Sigmoid colon (tissue), 4 donors: ENCODE measurements around the gene CFAP46.

ENCODE experiments used
- EP300 ChIP-seq, 4 donors: sonication (generic); formaldehyde crosslinking; IDR thresholded peaks; one replicate each; pipeline ENCODE4 v1.6.1; 2017; ENCODE audit warnings: antibody characterized with exemption in 4 of 4
- POLR2A ChIP-seq, 2 donors: fragments of 450-650 bp; IDR thresholded peaks; one replicate each; pipeline ENCODE4 v1.6.1; 2016; ENCODE audit warnings: antibody characterized with exemption in 2 of 2, mild to moderate bottlenecking in 2 of 2, moderate library complexity in 2 of 2
- POLR2AphosphoS5 ChIP-seq, 4 donors: sonication (generic); formaldehyde crosslinking; IDR thresholded peaks; one replicate each; pipeline ENCODE4 v1.6.1; 2017; ENCODE audit warnings: antibody characterized with exemption in 4 of 4
- TF ChIP-seq, protein P1 (sequence below), 4 experiments: fragments of 450-650 bp in 3 of 4; fragments of 200-600 bp in 1 of 4; IDR thresholded peaks; one replicate each; pipeline ENCODE4 v1.5.1; 2016 to 2019; ENCODE audit warnings: antibody characterized with exemption in 4 of 4, mild to moderate bottlenecking in 3 of 4, moderate library complexity in 2 of 4

DNA sequence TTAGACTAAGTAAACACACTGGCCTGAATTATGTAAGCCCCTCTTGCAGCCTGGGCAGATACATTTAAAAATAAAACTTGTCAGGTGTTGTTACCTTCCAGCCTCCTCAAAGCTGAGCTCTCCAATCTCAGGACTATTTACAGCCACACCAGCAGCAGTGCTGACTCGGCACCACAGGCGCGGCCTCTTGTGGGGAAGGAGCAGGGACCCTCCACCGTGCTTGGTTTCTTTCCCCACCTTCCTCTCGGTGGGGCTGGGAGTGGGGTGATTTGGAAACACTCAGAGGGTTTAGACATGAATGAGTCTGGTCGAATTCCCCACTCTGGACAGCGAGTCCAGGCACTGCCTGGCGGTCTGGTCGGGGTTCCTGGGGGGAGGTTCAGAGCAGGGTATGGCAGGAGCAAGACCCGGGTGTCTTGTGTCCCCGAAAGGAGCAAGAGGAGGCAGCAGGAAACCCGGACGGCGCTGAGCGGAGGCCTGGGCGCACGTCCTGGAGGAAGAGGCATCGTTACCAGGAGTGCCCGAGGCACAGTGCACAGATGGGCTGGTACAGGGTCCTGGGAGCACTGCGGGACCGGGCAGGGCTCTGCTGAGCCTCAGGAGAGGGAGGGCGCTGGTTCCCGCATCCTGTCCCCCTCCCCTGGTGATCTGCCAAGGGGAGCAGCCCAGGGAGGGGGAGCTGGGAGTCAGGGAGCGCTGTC lies 29.2 kb upstream of the CFAP46 start:
- TF ChIP-seq, protein P1, sequence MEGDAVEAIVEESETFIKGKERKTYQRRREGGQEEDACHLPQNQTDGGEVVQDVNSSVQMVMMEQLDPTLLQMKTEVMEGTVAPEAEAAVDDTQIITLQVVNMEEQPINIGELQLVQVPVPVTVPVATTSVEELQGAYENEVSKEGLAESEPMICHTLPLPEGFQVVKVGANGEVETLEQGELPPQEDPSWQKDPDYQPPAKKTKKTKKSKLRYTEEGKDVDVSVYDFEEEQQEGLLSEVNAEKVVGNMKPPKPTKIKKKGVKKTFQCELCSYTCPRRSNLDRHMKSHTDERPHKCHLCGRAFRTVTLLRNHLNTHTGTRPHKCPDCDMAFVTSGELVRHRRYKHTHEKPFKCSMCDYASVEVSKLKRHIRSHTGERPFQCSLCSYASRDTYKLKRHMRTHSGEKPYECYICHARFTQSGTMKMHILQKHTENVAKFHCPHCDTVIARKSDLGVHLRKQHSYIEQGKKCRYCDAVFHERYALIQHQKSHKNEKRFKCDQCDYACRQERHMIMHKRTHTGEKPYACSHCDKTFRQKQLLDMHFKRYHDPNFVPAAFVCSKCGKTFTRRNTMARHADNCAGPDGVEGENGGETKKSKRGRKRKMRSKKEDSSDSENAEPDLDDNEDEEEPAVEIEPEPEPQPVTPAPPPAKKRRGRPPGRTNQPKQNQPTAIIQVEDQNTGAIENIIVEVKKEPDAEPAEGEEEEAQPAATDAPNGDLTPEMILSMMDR (IDR thresholded peaks at IDR 0.05): no peak
- TF ChIP-seq POLR2A (IDR thresholded peaks at IDR 0.05): no peak
- no peak for TF ChIP-seq EP300 (IDR thresholded peaks at IDR 0.05)
- no peak for TF ChIP-seq POLR2AphosphoS5 (IDR thresholded peaks at IDR 0.05)
